ENCODE results near the gene ARHGEF16.

DNA sequence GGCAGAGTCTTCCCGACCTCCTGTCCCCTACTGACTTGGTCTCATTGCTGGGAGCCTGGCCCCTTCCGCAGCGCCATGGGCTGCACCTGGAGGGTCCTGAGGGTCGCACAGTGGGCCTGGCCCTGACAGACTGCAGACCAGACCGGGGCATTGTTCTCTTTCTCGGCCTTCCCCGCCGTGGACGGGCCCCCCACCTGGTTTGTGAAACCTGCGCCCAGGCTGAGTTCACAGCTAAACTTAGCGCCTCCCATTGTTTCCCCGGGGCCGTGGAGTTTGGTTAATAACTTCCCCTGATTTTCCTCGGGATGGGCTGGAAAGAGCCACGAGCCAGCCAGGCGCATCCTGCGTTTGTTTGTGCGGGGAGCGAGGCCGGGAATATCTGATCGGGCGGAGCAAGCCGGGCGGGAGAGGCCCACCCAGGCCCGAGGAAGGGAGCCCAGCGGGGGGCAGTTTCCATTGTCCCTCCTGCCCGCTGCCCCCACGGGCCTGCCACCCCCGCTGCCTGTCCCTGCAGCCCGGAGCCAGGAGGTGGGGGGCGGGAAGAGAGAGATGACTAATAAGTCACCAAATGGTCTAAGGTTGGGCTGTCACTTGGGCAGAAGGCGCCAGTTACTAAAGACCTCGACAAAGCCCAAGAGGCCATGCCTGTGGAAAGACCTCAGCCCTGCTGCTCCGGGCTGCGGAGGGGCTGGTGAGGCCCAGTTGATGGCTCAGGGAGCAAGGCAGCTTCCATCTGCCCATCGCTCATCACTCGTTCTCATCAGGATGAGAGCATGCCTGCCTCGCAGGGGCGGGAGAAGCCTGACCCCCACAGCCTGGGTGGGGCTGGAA, 39.0 kb upstream of the ARHGEF16 start:
- TF ChIP-seq, protein P1, sequence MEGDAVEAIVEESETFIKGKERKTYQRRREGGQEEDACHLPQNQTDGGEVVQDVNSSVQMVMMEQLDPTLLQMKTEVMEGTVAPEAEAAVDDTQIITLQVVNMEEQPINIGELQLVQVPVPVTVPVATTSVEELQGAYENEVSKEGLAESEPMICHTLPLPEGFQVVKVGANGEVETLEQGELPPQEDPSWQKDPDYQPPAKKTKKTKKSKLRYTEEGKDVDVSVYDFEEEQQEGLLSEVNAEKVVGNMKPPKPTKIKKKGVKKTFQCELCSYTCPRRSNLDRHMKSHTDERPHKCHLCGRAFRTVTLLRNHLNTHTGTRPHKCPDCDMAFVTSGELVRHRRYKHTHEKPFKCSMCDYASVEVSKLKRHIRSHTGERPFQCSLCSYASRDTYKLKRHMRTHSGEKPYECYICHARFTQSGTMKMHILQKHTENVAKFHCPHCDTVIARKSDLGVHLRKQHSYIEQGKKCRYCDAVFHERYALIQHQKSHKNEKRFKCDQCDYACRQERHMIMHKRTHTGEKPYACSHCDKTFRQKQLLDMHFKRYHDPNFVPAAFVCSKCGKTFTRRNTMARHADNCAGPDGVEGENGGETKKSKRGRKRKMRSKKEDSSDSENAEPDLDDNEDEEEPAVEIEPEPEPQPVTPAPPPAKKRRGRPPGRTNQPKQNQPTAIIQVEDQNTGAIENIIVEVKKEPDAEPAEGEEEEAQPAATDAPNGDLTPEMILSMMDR (IDR thresholded peaks at IDR 0.05 in 4 of 5, conservative IDR thresholded peaks at IDR 0.05 in 1 of 5): no peak
- no peak for TF ChIP-seq POLR2A (IDR thresholded peaks at IDR 0.05)

All from gastrocnemius medialis (tissue), 4 donors.